HG02623 (cell line): Measurements from ENCODE around the gene PNLIPRP3.
"Not testable (repeated sequence)": the region's sequence is repeated elsewhere in the genome, so short reads cannot be mapped to it uniquely, and the experiment has no call there.

Experiments used
- ATAC-seq: cut with Tn5 transposase; IDR thresholded peaks from one replicate; pipeline ENCODE4 v1.9.1; 2021; ENCODE audit warnings: moderate library complexity; ENCODE audit not compliant: unreplicated experiment

The PNLIPRP3 gene

DNA sequence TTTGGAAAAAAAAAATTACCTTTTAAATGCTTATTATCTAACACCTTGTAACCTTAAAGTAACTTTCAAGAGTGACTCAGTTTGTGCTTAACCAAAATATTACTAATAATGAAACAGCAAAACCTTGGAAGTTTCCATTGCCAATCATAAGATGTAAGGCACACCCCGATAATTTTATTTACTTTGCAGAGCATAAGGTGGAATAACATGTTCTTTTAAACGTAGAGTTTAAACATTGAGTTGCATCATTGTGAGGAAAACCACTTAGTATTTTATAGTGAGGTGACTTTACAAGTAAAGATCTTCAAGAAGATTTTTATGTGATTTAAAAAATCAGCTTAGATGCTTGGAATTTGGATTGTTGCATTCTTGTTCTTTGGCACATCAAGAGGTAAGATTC is at the start of gene PNLIPRP3:
TSS of gene PNLIPRP3 (plus strand) at position 177 of the 400 bp plus-strand sequence. CDS start at position 343, 166 bp downstream.
- ATAC-seq = no peak

DNA sequence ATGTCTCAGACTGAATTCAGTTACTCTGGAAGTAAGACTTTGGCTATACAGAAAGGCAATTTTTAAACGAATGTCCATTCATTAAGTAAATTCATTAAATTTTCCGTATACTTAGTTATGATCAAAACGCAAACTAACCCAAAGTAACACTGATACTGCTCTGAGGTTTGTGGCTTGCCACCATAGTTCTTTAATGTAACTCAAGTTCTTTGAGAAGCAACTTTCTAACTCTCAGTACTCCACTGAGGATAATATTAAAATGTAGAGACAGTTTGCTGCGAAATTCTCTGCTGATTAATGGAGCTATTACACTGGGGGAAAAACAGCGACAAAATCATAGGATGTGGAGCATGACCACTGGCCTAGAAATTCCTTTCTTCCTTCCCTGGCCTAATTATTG is 45.4 kb upstream of the PNLIPRP3 start:
- no peak for ATAC-seq

DNA sequence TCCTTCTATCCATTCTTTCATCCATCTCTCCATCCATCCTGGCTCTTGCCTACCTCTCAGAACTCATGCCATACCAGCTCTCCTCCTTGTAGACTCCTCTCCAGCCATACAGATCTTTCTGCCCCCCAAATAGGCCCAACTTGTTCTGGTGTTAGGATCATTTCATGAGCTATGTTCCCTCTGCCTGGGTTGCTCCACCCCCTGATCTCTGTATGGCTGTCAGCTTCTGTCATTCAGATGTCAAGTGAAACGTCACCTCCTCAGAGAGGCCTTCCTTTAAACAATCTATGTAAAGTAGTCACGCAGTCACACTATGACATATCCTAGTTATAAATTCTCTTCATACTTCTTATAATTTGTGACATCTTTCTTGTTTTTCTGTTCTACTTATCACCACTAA is 42.3 kb upstream of the PNLIPRP3 start:
- no peak for ATAC-seq

DNA sequence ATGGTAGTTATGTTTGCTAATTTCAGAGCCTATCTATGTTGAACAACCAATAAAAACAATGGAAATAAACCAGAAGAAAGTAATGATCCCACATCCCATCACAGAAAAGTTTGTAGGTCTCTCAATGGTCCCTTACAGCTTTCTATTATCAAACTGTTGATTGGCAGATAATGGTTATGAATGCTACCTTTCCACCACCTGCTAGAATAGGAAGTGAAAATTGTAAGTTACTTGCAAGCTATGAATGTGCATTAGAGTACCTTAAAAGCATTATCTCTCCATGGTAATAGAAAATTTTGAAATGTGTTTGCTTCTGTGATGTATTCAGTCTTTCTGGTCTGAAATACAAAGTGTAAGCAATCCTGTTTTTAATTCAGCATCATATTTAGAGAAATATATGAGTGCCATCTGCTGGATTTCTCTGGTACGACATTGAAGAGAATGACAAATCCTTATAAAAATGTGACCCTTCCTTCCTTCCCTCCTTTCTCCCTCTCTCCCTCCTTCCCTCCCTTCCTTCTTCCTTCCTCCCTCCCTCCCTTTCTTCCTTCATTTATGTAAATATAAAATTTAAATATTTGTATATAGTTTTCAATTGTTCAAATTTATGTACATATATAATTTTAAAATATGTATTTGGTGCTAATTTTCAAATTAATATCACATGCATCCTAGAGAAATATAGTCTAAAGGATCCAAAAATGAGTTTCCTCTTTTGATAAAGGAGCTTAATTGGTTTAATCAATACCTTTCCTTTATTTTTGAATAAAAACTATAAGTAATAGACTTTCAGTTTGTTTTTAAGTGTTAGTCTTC is 41.4 kb upstream of the PNLIPRP3 start:
- no peak for ATAC-seq

DNA sequence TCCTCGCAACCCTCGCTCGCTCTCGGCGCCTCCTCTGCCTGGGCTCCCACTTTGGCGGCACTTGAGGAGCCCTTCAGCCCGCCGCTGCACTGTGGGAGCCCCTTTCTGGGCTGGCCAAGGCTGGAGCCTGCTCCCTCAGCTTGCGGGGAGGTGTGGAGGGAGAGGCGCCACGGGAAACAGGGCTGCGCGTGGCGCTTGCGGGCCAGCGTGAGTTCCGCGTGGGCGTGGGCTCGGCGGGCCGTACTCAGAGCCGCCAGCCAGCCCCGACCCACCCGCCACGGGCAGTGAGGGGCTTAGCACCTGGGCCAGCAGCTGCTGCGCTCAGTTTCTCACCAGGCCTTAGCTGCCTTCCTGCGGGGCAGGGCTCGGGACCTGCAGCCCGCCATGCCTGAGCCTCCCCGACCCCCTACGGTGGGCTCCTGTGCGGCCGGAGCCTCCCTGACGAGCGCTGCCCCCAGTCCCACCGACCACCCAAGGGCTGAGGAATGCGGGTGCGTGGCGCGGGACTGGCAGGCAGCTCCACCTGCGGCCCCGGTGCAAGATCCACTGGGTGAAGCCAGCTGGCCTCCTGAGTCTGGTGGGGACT is 34.3 kb upstream of the PNLIPRP3 start:
- not testable (repeated sequence) for ATAC-seq

DNA sequence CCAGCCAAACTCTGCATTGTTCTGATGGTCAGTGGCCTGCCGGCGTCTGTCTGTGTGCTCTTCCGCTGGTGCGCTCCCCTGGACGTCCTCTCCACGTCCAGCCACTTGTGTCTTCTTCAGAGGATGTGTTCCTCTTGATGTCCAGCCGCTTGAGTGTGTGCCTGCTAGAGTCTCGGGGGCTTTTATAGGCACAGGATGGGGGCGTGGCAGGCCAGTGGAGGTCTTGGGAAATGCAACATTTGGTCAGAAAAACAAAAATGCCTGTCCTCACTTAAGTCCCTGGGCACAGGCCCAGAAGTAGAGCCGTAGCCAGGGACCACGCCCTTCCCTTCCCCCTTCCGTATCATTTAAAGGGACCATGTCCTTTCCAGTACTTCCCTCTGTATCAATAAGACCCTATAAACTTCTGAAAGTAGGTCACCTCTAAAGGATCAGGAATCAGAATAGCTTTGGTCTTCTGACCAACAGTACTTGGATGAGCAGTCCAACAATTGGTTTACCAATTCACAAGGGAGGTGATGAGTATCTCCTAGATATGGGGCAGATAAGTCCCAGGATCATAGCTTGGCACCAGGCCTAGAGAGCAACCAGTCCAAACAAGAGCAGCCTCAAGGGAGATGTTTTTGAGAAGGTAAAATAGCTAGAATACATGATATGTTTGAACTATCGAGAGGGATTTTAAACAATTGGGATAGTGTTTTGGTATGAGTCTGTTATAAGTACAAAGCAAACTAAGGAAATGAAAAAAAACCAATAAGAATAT is 32.2 kb upstream of the PNLIPRP3 start:
- ATAC-seq = no peak

DNA sequence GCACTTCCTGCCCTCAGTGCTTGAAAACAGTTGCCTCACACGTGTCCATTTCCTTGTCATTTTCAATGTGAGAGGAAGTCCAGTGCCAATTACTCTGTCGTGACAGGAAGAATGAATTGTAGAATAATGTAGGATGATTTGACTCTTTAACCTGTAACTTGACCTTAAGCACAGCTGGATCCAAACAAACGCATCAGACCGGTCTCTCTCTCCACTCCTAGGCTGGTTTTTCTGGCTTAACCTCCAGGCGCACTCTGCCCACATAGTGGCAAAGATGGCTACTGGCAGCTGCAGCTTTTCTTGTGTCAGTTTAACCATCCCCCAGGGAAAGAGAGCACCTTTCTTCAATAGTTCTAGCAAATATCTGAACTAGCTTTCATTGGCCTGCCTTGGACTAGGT is 29.4 kb upstream of the PNLIPRP3 start:
- ATAC-seq = no peak

DNA sequence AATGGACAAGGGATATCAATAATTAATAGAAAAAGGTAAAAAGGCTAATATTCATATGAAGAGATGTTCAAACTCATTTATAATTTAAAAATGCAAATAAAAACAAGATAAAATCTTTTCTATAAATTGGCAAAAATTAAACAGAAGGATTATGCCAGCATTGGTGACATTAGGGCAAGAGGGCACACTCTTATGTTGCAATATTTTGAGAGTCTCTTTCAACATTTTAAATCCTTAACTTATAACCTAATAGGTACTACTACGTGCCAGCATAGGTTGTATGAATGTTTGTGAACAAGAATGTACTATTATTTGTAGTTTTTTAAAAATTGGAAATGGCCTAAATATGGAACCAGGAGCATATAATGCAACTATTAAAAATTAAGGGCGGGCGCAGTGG is 24.8 kb upstream of the PNLIPRP3 start:
- no peak for ATAC-seq

DNA sequence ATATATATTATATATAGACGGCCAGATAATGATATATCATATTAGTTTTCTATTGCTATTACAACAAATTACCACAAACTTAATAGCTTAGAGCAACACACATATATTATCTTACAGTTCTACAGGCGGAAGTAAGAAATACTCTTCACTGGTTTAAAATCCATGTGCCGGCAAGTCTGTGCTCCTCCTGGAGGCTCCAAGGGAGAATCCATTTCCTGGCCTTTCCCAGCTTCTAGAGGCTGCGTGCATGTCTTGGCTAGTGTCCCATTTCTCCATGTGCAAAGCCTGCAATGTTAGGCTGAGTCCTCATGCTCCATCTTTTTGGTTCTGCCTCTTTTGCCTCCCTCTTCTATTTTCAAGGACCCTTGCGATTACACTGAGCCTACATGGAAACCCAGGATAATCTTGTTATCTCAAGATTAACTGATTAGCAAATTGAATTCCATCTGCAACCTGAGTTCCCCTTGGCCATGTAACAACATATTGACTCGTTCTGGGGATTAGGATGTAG is 23.9 kb upstream of the PNLIPRP3 start:
- no peak for ATAC-seq

DNA sequence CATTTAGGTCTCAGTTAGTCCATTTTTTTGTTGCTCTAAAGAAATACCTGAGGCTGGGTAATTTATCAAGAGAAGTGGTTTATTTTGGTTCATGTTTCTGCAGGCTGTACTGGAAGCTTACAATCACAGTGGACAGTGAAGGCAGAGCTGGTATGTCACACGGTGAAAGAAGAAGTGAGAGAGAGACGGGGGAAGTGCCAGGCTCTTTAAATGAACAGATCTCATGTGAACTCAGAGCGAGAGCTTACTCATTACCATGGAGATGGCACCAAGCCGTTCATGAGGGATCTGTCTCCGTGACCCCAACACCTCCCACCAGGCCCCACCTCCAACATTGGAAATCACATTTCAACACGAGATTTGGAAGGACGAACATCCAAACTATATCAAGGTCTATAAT is 18.9 kb upstream of the PNLIPRP3 start:
- ATAC-seq = peak; percentile 72

DNA sequence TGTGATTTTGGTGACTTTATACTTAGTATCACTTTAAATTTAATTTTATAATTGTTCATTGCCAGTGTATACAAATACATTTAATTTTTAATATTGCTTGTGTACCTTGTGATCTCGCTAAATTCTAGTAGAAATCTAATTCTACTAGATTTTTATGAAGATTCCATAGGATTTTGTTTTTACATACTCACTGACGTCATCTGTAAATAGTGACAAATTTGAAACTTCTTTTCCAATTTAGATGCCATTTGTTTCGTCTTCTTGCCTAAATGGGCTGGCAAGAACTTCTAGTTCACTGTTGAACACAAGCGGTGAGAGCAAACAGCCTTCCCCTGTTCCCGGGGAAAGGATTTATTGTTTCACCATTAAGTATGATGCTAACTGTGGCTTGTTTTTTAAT is 17.3 kb upstream of the PNLIPRP3 start:
- ATAC-seq = no peak

DNA sequence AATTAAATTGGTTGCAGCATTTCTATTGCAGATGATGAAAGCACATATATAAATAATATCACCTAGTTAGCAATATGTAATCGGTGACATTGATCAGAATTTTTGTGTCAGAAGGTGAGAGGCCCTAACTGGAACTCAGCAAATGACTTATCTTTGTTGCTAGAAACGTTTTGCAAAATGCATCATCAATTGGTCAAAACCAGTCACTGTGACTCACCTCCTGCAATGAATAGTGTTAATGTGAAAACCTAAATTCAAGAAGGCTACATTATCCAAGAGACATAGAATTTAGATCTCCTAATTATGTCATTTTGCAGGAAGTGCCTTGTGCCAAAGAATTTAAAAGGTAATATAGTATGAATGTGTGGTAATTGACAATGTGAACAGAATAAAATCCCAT is 9.8 kb upstream of the PNLIPRP3 start:
- ATAC-seq = no peak

DNA sequence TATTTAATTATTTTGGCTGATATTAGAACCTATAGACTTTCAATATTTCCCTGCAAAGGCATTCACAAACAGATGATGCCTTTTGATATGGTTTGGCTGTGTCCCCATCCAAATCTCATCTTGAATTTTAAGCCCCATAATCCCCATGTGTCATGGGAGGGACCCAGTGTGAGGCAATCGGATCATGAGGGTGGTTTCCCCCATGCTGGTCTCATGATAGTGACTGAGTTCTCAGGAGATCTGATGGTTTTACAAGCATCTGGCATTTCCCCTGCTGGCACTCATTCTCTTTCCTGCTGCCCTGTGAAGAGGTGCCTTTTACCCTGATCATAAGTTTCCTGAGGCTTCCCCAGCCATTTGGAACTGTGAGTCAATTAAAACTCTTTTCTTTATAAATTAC is 9.3 kb upstream of the PNLIPRP3 start:
- ATAC-seq = no peak

DNA sequence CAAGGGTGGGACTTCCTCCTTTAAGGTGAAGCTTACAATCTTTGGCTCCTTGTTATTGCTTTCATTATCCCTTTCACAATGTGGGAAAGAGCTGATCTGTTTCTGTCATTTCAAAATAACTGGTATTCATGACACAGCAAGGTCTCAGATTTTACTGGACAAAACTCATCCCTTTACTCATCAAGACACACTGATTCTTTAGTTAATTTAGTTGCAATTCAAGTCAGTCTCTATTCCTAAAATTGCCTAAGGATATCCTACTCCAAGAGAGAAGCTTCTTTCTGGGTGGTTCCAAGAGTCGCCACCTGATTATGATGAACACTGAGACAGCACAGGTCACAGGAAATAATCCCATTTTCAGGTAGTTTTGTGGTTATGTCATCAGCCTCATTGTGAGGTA is 5.8 kb upstream of the PNLIPRP3 start:
- ATAC-seq = no peak

DNA sequence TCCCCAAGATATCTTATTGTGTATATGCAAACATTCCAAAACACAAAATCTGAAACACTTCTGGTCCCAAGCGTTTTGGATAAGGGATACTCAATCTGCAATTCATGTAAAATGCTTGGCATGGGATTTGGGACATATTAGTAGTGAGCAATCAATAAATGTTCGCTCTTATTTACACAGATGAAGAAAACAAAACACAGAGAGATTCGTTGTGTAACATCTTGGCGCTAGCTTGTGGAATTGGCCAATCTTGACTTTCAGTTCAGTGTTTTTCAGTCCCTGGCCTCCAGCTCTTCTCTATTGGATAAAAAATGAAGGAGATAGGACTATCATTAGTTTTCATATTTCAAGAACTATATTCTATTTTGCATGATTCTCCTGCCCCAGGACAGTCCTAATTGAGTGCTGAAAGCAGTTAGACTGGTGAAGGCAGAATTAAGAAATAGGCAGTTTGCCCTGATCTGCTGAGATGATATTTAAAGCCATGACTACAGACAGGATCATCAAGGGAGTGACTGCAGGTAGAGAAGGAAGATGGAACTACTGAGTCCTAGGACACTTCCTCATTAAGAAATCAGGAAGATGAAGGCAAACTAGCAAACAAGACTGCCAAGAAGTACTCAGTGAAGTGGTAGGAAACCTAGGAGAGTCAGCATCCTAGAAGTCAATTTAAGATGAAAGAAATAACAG is 1.8 kb downstream of the PNLIPRP3 start:
- ATAC-seq = no peak

DNA sequence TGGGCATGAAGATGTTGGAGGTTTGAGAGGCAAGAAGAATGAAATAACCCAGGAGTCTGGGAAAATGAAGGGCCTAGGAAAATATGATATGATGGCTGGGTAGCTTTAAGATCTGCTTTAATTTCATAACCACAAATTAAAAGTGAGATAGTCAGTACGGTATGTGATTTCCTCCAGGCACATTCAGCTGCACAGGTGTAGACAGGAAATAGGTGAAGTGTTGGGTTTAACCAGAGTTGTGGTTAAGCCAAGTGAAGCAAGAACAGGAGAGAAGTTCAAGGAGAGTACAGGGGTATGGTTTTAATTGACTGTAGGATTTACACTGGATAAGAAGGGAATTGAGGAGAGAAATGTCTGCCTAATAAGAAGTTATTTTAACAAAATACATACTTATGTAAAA is 2.6 kb downstream of the PNLIPRP3 start:
- ATAC-seq = no peak

DNA sequence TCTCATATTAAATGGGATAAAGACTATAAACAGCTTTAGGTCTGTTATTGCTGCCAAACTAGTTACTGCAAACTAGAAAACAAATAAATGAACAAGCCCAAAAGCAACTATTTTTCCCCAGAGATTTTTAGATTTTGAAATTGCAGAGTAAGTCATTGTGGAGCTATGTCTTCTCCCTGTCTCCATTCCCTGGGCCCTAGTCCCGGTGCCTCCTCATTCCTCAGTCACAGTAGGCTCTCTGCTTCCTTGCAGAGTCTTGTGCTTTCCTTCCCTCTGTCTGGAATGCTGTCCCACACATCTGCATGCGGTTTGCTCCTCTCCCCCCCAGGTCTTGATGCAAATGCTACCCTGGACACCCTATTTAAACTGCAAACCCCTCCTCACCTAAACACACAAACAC is 4.0 kb downstream of the PNLIPRP3 start:
- ATAC-seq = no peak

DNA sequence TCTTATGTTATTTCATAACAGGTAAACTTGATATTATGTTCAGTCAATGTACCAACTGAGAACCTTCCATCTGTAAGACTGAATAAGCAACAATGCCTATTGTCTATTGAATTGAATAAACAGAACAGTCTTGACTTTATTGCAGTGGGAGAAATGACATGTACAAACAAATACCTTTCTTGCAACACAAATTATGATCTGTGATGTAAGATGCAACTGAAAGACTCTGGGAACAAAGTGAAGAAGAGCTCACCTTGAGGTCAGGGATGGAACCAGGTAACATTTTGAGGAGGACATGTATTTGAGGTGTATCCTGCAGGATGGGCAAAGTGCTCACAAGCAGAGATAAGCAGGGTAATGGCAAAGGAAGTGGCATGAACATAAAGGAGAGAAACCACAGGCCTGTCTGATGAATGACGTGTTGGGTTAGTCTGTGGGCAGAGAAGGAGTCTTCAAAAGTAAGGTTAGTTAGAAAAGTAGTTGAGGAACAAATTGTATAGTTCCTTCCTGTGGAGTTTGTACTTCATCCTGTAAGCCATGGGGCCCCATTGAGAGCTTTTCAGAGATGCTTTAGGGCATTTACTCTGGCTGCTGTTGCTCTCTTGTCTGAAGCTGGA is 9.5 kb downstream of the PNLIPRP3 start:
- ATAC-seq = no peak

DNA sequence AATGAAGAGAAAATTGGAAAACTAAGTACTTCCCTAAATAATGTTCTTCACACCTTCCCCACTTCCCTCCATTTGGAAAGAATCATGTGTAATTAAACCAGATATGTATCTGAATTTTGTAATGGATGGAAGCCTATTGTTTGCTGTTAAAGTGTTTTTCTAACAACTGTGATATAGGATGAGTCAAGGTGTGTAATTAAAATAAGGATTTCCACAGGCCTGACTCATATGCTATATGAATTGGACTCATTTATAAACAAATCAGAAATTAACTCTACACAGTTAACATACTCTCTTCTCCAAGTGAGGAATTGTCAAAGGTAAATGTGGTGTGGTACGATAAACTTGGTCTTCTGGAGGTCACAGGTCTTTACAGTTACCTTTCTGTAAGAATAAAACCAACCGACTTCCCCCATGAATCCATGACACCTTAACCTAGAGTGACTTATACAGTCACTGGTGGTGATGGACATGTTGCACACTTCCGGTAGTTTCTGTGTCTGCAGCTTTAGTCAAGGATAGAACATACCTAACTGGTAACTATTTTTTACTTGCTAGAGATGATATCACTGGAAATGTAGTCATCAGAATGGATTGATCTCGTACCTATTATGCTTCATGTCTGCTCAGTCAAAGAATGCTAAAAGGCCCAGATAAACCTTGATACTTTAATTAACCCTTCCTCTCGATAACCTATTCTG is 12.8 kb downstream of the PNLIPRP3 start:
- no peak for ATAC-seq

DNA sequence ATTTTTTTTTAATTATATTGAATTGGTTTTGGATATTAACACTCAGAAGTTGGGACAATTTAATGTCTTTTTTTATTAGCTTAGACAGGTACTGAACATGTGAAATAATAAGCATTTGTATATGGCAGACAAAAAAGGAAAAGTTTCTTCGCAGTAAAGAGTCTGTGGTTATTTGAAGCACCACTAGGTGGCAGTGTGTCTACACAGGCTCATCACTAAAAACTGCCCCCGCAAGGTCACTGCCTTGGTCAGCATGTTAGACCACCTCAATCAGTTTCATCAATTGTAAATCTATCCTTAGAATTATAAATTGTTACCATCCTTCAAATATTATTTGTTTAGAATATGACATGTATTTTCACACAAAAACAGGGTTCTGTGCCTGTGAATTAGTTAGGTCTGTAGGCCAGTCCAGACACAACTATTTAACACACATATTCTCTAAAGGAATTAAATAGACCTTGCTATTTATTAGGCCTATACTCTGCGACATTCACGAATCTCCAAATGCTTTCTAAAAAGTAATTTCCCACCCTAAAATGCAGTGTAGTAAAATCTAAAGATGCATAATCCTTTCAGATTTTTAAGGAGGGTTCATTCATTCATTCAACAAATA is 17.0 kb downstream of the PNLIPRP3 start:
- peak; percentile 68 for ATAC-seq
